Skeletal muscle tissue (tissue), 4 donors: ENCODE results near the gene ERAS. TPM values are rescaled to one million over a fixed set of nuclear protein-coding genes. Genes with fewer than 3 reads are reported as not detected.

ENCODE experiments used
- H3K27ac ChIP-seq: one replicate; pipeline ENCODE4 v1.7.0; 2013; ENCODE audit warnings: mild to moderate bottlenecking, low read depth, low read length, inconsistent platforms
- H3K27me3 ChIP-seq, 3 donors: one replicate each; pipeline ENCODE4 v1.7.0; 2013; ENCODE audit warnings: low read length in 3 of 3; ENCODE audit not compliant: control insufficient read depth in 3 of 3, insufficient read depth in 3 of 3
- H3K36me3 ChIP-seq, 3 donors: one replicate each; pipeline ENCODE4 v1.7.0; 2013; ENCODE audit warnings: low read length in 3 of 3; ENCODE audit not compliant: control insufficient read depth in 3 of 3, insufficient read depth in 3 of 3
- H3K4me1 ChIP-seq, 3 donors: one replicate each; pipeline ENCODE4 v1.7.0; 2013; ENCODE audit warnings: low read length in 3 of 3, mild to moderate bottlenecking in 3 of 3; ENCODE audit not compliant: control insufficient read depth in 3 of 3, insufficient read depth in 3 of 3
- H3K4me3 ChIP-seq, 3 donors: one replicate each; pipeline ENCODE4 v1.7.0; 2013; ENCODE audit warnings: low read length in 3 of 3
- H3K9ac ChIP-seq, 3 donors: one replicate each; pipeline ENCODE4 v1.7.0; 2013; ENCODE audit warnings: low read length in 3 of 3, mild to moderate bottlenecking in 3 of 3, moderate library complexity in 2 of 3, low read depth in 1 of 3
- H3K9me3 ChIP-seq, 3 donors: one replicate each; pipeline ENCODE4 v1.7.0; 2013; ENCODE audit warnings: low read length in 3 of 3; ENCODE audit not compliant: control insufficient read depth in 3 of 3
- total RNA-seq: library from RNA; depleted of rRNA; stranded (reverse); fragments of >200 nt; gene quantifications from one replicate; pipeline ENCODE4 v1.2.3, GENCODE V29; 2014
- donor health status: Osteomylitis.

The ERAS gene
- not detected for total RNA-seq

- Histone ChIP-seq H3K9me3 (no peaks in the 10 kb centered on the region), H3K27ac (no peak within 1 kb of the TSS), H3K4me1 (no peaks in the 10 kb centered on the region), H3K27me3 (peaks cover 6 to 18% (median 8%) of the 10 kb centered on the region in 3 donors), H3K4me3 (no peak within 1 kb of the TSS), H3K36me3 (peaks cover 17 to 27% (median 25%) of the 10 kb centered on the region in 3 donors), H3K9ac (no peak within 1 kb of the TSS)
These were observed at the start of gene ERAS for GRCh38 chrX:48826135-48826875. Gene ERAS (plus strand): TSS chrX:48826513. CDS start chrX:48829124, 2,611 bp downstream.

GRCh38 chrX:48776818-48777439 is 49.4 kb upstream of the ERAS start:
- no peaks in the 10 kb centered on the region for H3K9me3 ChIP-seq

GRCh38 chrX:48779399-48779798 is 46.9 kb upstream of the ERAS start:
- Histone ChIP-seq H3K9ac (no peak overlapping the region), H3K27ac (no peak overlapping the region), H3K4me1 (no peaks in the 10 kb centered on the region), H3K27me3 (no peaks in the 10 kb centered on the region), H3K36me3 (no peaks in the 10 kb centered on the region), H3K4me3 (no peak overlapping the region), H3K9me3 (no peaks in the 10 kb centered on the region)

More at GRCh38 chrX:48776818-48777439, 49.4 kb upstream of the ERAS start:
- no peaks in the 10 kb centered on the region for H3K36me3 ChIP-seq
- no peaks in the 10 kb centered on the region for H3K4me1 ChIP-seq
- no peak overlapping the region for H3K27ac ChIP-seq
- H3K9ac ChIP-seq = no peak overlapping the region
- no peak overlapping the region for H3K4me3 ChIP-seq
- H3K27me3 ChIP-seq = no peaks in the 10 kb centered on the region

GRCh38 chrX:48781705-48782104 is 44.6 kb upstream of the ERAS start:
- Histone ChIP-seq H3K4me3 (no peak overlapping the region), H3K36me3 (no peaks in the 10 kb centered on the region), H3K4me1 (no peaks in the 10 kb centered on the region), H3K9me3 (no peaks in the 10 kb centered on the region), H3K27ac (no peak overlapping the region), H3K9ac (no peak overlapping the region), H3K27me3 (peaks cover 0 to 7% (median 0%) of the 10 kb centered on the region in 3 donors)

GRCh38 chrX:48782216-48782615 is 44.1 kb upstream of the ERAS start:
- Histone ChIP-seq H3K4me3 (no peak overlapping the region), H3K9me3 (no peaks in the 10 kb centered on the region), H3K27me3 (peaks cover 0 to 7% (median 0%) of the 10 kb centered on the region in 3 donors), H3K9ac (no peak overlapping the region), H3K27ac (no peak overlapping the region), H3K36me3 (no peaks in the 10 kb centered on the region), H3K4me1 (no peaks in the 10 kb centered on the region)

GRCh38 chrX:48782795-48783194 is 43.5 kb upstream of the ERAS start:
- H3K27ac ChIP-seq = no peak overlapping the region
- no peak overlapping the region for H3K4me3 ChIP-seq
- no peaks in the 10 kb centered on the region for H3K4me1 ChIP-seq
- no peaks in the 10 kb centered on the region for H3K36me3 ChIP-seq
- no peak overlapping the region for H3K9ac ChIP-seq
- H3K27me3 ChIP-seq = peaks cover 0 to 9% (median 0%) of the 10 kb centered on the region in 3 donors
- no peaks in the 10 kb centered on the region for H3K9me3 ChIP-seq

GRCh38 chrX:48784726-48785125 is 41.6 kb upstream of the ERAS start:
- Histone ChIP-seq H3K27ac (no peak overlapping the region), H3K9me3 (no peaks in the 10 kb centered on the region), H3K36me3 (no peaks in the 10 kb centered on the region), H3K9ac (no peak overlapping the region), H3K4me3 (no peak overlapping the region), H3K27me3 (peaks cover 0 to 9% (median 0%) of the 10 kb centered on the region in 3 donors), H3K4me1 (no peaks in the 10 kb centered on the region)

GRCh38 chrX:48785186-48785539 is 41.1 kb upstream of the ERAS start:
- Histone ChIP-seq H3K27ac (no peak overlapping the region), H3K9ac (no peak overlapping the region)

GRCh38 chrX:48785540-48786214 is 40.6 kb upstream of the ERAS start:
- Histone ChIP-seq H3K4me3 (no peak overlapping the region), H3K9ac (no peak overlapping the region), H3K27me3 (peaks cover 0 to 9% (median 0%) of the 10 kb centered on the region in 3 donors), H3K27ac (no peak overlapping the region), H3K4me1 (no peaks in the 10 kb centered on the region), H3K9me3 (no peaks in the 10 kb centered on the region), H3K36me3 (no peaks in the 10 kb centered on the region)

More at GRCh38 chrX:48785186-48785539, 41.1 kb upstream of the ERAS start:
- Histone ChIP-seq H3K27me3 (peaks cover 0 to 9% (median 0%) of the 10 kb centered on the region in 3 donors), H3K4me3 (no peak overlapping the region), H3K4me1 (no peaks in the 10 kb centered on the region), H3K9me3 (no peaks in the 10 kb centered on the region), H3K36me3 (no peaks in the 10 kb centered on the region)

GRCh38 chrX:48786341-48786800 is 39.9 kb upstream of the ERAS start, which contains the start of gene GATA1:
Gene GATA1 (plus strand): TSS chrX:48786590. CDS start chrX:48791110, 4,520 bp downstream.
- no peaks in the 10 kb centered on the region for H3K4me1 ChIP-seq
- H3K4me3 ChIP-seq = no peak within 1 kb of the TSS
- H3K27me3 ChIP-seq = peaks cover 0 to 9% (median 0%) of the 10 kb centered on the region in 3 donors
- H3K36me3 ChIP-seq = no peaks in the 10 kb centered on the region
- H3K9me3 ChIP-seq = no peaks in the 10 kb centered on the region
- H3K27ac ChIP-seq = no peak within 1 kb of the TSS
- H3K9ac ChIP-seq = no peak within 1 kb of the TSS
